HUES64 (cell line): ENCODE data around the gene RPS6KA2.
"Not testable (repeated sequence)": the region's sequence is repeated elsewhere in the genome, so short reads cannot be mapped to it uniquely, and the experiment has no call there.

Source experiments
- H3K27ac ChIP-seq: 2 replicates; pipeline ENCODE4 v1.7.0; 2013; ENCODE audit warnings: low read depth, low read length, inconsistent platforms
- H3K27me3 ChIP-seq: 2 replicates; pipeline ENCODE4 v1.6.1; 2013; ENCODE audit warnings: mild to moderate bottlenecking, low read length; ENCODE audit not compliant: insufficient read depth
- H3K36me3 ChIP-seq: 2 replicates; pipeline ENCODE4 v1.6.1; 2013; ENCODE audit warnings: mild to moderate bottlenecking, low read length; ENCODE audit not compliant: insufficient read depth
- H3K4me1 ChIP-seq: 2 replicates; pipeline ENCODE4 v1.6.1; 2013; ENCODE audit warnings: mild to moderate bottlenecking, low read length, moderate library complexity; ENCODE audit not compliant: insufficient read depth
- H3K4me3 ChIP-seq: 2 replicates; pipeline ENCODE4 v1.5.1; 2013; ENCODE audit warnings: mild to moderate bottlenecking, low read length, moderate library complexity
- H3K9ac ChIP-seq: 2 replicates; pipeline ENCODE4 v1.6.1; 2013; ENCODE audit warnings: mild to moderate bottlenecking, low read depth, low read length
- H3K9me3 ChIP-seq: 2 replicates; pipeline ENCODE4 v1.6.1; 2013; ENCODE audit warnings: low read depth, low read length; ENCODE audit not compliant: insufficient read depth
- WGBS: fragments of 150-250, 120-280 bp; methylation state at CpG from one replicate; pipeline ENCODE4 v1.1.7; 2013; ENCODE audit warnings: missing lambda C conversion rate; 5-methylcytosine and 5-hydroxymethylcytosine counted together

The RPS6KA2 gene

GRCh38 chr6:166588691-166589336, 38.2 kb downstream of the RPS6KA2 start:
- Histone ChIP-seq H3K4me3 (no peak overlapping the region), H3K36me3 (no peaks in the 10 kb centered on the region), H3K27ac (no peak overlapping the region), H3K4me1 (peaks cover 24% of the 10 kb centered on the region; the same call in 1 of the 2 replicates), H3K9me3 (no peaks in the 10 kb centered on the region), H3K9ac (no peak overlapping the region), H3K27me3 (no peaks in the 10 kb centered on the region)
- 85% methylated on average over 11 of the region's 11 CpGs for WGBS

GRCh38 chr6:166587631-166588413, 39.2 kb downstream of the RPS6KA2 start:
- no peak overlapping the region for H3K4me3 ChIP-seq
- 80% methylated on average over 10 of the region's 10 CpGs for WGBS
- H3K9ac ChIP-seq: no peak overlapping the region

DNA sequence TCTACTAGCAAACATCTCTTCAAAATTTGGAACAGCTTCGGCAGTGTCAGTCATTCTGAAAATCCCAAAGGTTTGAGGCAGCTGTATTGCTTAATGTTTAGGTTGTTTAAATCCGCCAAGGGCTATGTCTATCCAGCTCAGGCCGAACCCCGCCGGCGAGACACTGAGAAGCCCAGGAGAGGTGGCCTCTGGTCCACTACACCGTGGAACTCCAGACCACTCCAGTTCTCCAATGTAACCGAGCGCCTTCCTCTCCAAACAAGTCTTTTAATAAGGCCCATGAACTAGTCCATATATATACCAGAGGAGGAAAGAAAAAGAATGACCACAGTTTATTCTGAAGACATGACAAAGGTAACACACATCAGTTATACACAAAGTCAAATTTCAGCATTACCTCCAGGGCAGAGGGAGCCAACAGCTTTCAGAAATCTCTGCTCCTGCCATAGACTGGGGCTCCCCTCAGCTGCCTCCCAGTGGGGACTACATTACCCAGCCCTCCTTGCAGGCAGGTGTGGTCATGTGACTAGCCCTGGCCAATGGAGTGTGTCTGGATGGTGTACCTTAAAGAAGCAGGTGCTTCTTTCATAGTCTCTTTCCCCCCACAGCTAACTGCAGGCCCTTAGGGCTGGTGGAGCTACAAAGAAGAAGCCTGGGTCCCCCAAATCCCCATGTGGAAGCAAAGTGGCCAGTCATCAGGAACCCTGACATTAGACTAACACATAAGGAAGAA, 40.5 kb downstream of the RPS6KA2 start, which contains the start of gene RAMACL:
RAMACL (minus strand) TSS at position 255 of the 733 bp plus-strand sequence; CDS start at position 54, 201 bp downstream.
- H3K27me3 ChIP-seq: no peaks in the 10 kb centered on the region
- no peak within 1 kb of the TSS for H3K4me3 ChIP-seq
- H3K36me3 ChIP-seq: no peaks in the 10 kb centered on the region
- no peak within 1 kb of the TSS for H3K9ac ChIP-seq
- peaks cover 25% of the 10 kb centered on the region; the same call in 1 of the 2 replicates for H3K4me1 ChIP-seq
- no peaks in the 10 kb centered on the region for H3K9me3 ChIP-seq
- 94% methylated on average over 9 of the region's 9 CpGs for WGBS
- H3K27ac ChIP-seq: no peak within 1 kb of the TSS

More at GRCh38 chr6:166587631-166588413, 39.2 kb downstream of the RPS6KA2 start:
- H3K9me3 ChIP-seq: no peaks in the 10 kb centered on the region
- H3K36me3 ChIP-seq: no peaks in the 10 kb centered on the region
- peaks cover 25% of the 10 kb centered on the region; the same call in 1 of the 2 replicates for H3K4me1 ChIP-seq
- H3K27ac ChIP-seq: no peak overlapping the region
- H3K27me3 ChIP-seq: no peaks in the 10 kb centered on the region

DNA sequence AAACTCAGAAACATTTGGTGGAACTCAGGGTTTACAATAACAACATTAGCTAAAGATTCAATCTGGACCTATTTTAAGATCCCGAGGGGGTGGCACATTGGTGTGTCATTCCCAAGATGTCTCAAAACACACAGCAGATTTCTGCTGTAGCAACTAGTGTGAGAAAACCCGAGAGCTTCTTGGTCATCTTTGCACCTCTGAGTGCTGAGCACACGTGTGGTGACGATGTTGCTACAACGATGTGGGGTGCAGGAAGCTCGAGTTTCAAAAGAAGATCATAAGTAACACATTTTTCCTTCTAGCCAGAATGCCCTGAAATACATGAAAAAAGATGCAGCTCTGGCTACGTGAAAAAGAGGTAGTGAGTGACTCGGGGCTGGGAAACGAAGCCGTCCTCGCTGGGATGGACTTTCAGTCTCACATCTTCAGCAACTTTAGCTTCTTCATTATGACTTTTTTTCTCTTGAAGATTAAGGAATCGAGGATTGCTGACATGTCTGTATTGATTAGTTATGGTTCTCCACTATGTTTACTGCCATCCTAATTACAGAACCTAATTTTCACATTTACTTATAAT, 42.1 kb downstream of the RPS6KA2 start:
- H3K4me3 ChIP-seq: no peak overlapping the region
- peaks cover 25% of the 10 kb centered on the region; the same call in 1 of the 2 replicates for H3K4me1 ChIP-seq
- no peak overlapping the region for H3K9ac ChIP-seq
- H3K27ac ChIP-seq: no peak overlapping the region
- 95% methylated on average over 11 of the region's 12 CpGs for whole genome bisulfite sequencing
- H3K36me3 ChIP-seq: no peaks in the 10 kb centered on the region
- H3K27me3 ChIP-seq: no peaks in the 10 kb centered on the region
- no peaks in the 10 kb centered on the region for H3K9me3 ChIP-seq

GRCh38 chr6:166584155-166584554, 42.9 kb downstream of the RPS6KA2 start:
- Histone ChIP-seq H3K4me1 (peaks cover 22% of the 10 kb centered on the region; the same call in 1 of the 2 replicates), H3K9ac (no peak overlapping the region), H3K36me3 (no peaks in the 10 kb centered on the region), H3K9me3 (no peaks in the 10 kb centered on the region), H3K4me3 (no peak overlapping the region), H3K27ac (no peak overlapping the region), H3K27me3 (no peaks in the 10 kb centered on the region)
- WGBS: 91% methylated on average over 3 of the region's 3 CpGs

GRCh38 chr6:166583230-166583965, 43.7 kb downstream of the RPS6KA2 start:
- Histone ChIP-seq H3K9me3 (no peaks in the 10 kb centered on the region), H3K27ac (no peak overlapping the region), H3K9ac (no peak overlapping the region), H3K4me1 (peaks cover 14% of the 10 kb centered on the region; the same call in 1 of the 2 replicates), H3K4me3 (no peak overlapping the region), H3K36me3 (no peaks in the 10 kb centered on the region), H3K27me3 (no peaks in the 10 kb centered on the region)
- 94% methylated on average over 15 of the region's 15 CpGs for WGBS

GRCh38 chr6:166582258-166582657, 44.8 kb downstream of the RPS6KA2 start:
- H3K4me1 ChIP-seq: peaks cover 9% of the 10 kb centered on the region; the same call in 1 of the 2 replicates
- H3K9me3 ChIP-seq: no peaks in the 10 kb centered on the region
- H3K4me3 ChIP-seq: no peak overlapping the region
- no peak overlapping the region for H3K9ac ChIP-seq
- H3K36me3 ChIP-seq: no peaks in the 10 kb centered on the region
- 95% methylated on average over 6 of the region's 6 CpGs for WGBS
- H3K27ac ChIP-seq: no peak overlapping the region
- no peaks in the 10 kb centered on the region for H3K27me3 ChIP-seq

DNA sequence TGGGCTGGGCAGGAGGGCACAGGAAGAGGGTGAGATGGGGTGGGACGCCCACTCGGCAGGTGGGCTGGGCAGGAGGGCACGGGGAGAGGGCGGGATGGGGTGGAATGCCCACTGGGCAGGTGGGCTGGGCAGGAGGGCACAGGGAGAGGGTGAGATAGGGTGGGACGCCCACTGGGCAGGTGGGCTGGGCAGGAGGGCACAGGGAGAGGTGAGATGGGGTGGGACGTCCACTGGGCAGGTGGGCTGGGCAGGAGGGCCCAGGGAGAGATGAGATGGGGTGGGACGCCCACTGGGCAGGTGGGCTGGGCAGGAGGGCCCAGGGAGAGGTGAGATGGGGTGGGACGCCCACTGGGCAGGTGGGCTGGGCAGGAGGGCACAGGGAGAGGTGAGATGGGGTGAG, 45.2 kb downstream of the RPS6KA2 start:
- H3K9ac ChIP-seq, H3K4me1 ChIP-seq: not testable (repeated sequence)
- WGBS: 95% methylated on average over 8 of the region's 8 CpGs

GRCh38 chr6:166581091-166581511, 46.0 kb downstream of the RPS6KA2 start:
- Histone ChIP-seq H3K4me1 (0 out of 2 replicates have a peak, but pooled peaks cover 5% of the 10 kb centered on the region), H3K9ac (no peak overlapping the region), H3K36me3 (no peaks in the 10 kb centered on the region), H3K27me3 (no peaks in the 10 kb centered on the region), H3K9me3 (no peaks in the 10 kb centered on the region), H3K4me3 (no peak overlapping the region), H3K27ac (no peak overlapping the region)
- 91% methylated on average over 11 of the region's 11 CpGs for WGBS

More for the DNA sequence above, 45.2 kb downstream of the RPS6KA2 start:
- not testable (repeated sequence) for H3K27ac ChIP-seq, H3K4me3 ChIP-seq, H3K27me3 ChIP-seq, H3K9me3 ChIP-seq, H3K36me3 ChIP-seq
